HepG2 (cell line): ENCODE measurements around the gene PDGFRB. TPM values are rescaled to one million over a fixed set of nuclear protein-coding genes. Genes with fewer than 3 reads are reported as not detected.

Experiments
- ATF5 ChIP-seq: sonication (generic); formaldehyde crosslinking; IDR thresholded peaks from 2 replicates; pipeline ENCODE4 v1.4.0; 2020; ENCODE audit warnings: mild to moderate bottlenecking, low read depth, missing genetic modification reagents
- ATM ChIP-seq: fragments of 450-650 bp; IDR thresholded peaks from 2 replicates; pipeline ENCODE4 v1.7.1; 2017; ENCODE audit warnings: mild to moderate bottlenecking, borderline replicate concordance
- CREB3 ChIP-seq: sonication (generic); formaldehyde crosslinking; IDR thresholded peaks from 2 replicates; pipeline ENCODE4 v1.5.0; 2020; ENCODE audit warnings: missing genetic modification reagents
- FOXJ3 ChIP-seq: sonication (generic); formaldehyde crosslinking; IDR thresholded peaks from 2 replicates; pipeline ENCODE4 v1.4.0; 2020; ENCODE audit warnings: missing genetic modification reagents, mild to moderate bottlenecking, borderline replicate concordance
- KLF9 ChIP-seq: IDR thresholded peaks from 2 replicates; pipeline ENCODE4 v1.6.1; 2016; ENCODE audit warnings: low read depth
- LCORL ChIP-seq, 2 experiments: fragments of 450-650 bp in 1 of 2; sonication (generic) in 1 of 2; formaldehyde crosslinking in 1 of 2; IDR thresholded peaks; 2 replicates each; pipeline versions ENCODE4 v1.5.0 to v1.6.1; 2017 to 2020; ENCODE audit warnings: antibody characterized with exemption in 1 of 2, missing genetic modification reagents in 1 of 2
- MZF1 ChIP-seq: sonication (generic); formaldehyde crosslinking; IDR thresholded peaks from 2 replicates; pipeline ENCODE4 v1.8.1; 2023; ENCODE audit warnings: mild to moderate bottlenecking, missing genetic modification reagents, borderline replicate concordance
- NR2F2 ChIP-seq: IDR thresholded peaks from 2 replicates; pipeline ENCODE4 v1.6.1; 2012; ENCODE audit warnings: low read depth, inconsistent platforms, borderline replicate concordance
- PAX8 ChIP-seq: sonication (generic); formaldehyde crosslinking; IDR thresholded peaks from 2 replicates; pipeline ENCODE4 v1.8.0; 2022; ENCODE audit warnings: mild to moderate bottlenecking, missing genetic modification reagents, borderline replicate concordance
- RBM22 ChIP-seq: fragments of 200-400 bp; formaldehyde crosslinking; optimal IDR thresholded peaks from 2 replicates; pipeline ENCODE3; 2017; ENCODE audit warnings: mild to moderate bottlenecking, low read length, moderate library complexity
- REST ChIP-seq, 2 experiments: IDR thresholded peaks; 2 replicates each; pipeline ENCODE4 v1.6.1; 2011 to 2012; ENCODE audit warnings: low read length in 2 of 2, borderline replicate concordance in 1 of 2, low read depth in 1 of 2, mild to moderate bottlenecking in 1 of 2, moderate library complexity in 1 of 2
- SAFB2 ChIP-seq: sonication (generic); formaldehyde crosslinking; IDR thresholded peaks from 2 replicates; pipeline ENCODE4 v1.5.1; 2020; ENCODE audit warnings: missing genetic modification reagents, low read depth, mild to moderate bottlenecking, borderline replicate concordance
- ZBTB1 ChIP-seq: sonication (generic); formaldehyde crosslinking; IDR thresholded peaks from 2 replicates; pipeline ENCODE4 v1.4.0; 2020; ENCODE audit warnings: missing genetic modification reagents, borderline replicate concordance
- ZBTB8A ChIP-seq: sonication (generic); formaldehyde crosslinking; IDR thresholded peaks from 2 replicates; pipeline ENCODE4 v1.4.0; 2020; ENCODE audit warnings: mild to moderate bottlenecking, low read depth, missing genetic modification reagents, borderline replicate concordance
- ZNF343 ChIP-seq: sonication (generic); formaldehyde crosslinking; IDR thresholded peaks from 2 replicates; pipeline ENCODE4 v1.4.0; 2020; ENCODE audit warnings: mild to moderate bottlenecking, missing genetic modification reagents
- polyA plus RNA-seq, 8 experiments: library from polyadenylated mRNA; depleted of rRNA in 3 of 8; stranded (reverse) in 7 of 8; unstranded in 1 of 8; fragments of >200 nt; fragmentation: Illumina TruSeq in 4 of 8; extraction: Trizol in 4 of 8; gene quantifications; 2 replicates each; pipeline versions ENCODE4 v1.2.1 to v1.2.3, GENCODE V29; 2011 to 2016; ENCODE audit warnings: low read depth in 4 of 8, missing spikeins in 1 of 8, mixed read lengths in 1 of 8; ENCODE audit not compliant: insufficient read depth in 1 of 8
- total RNA-seq, 5 experiments: library from RNA; depleted of rRNA; stranded (reverse); fragments of >200 nt; fragmentation: Illumina TruSeq; extraction: Trizol; gene quantifications; 2 replicates each; pipeline ENCODE4 v1.2.3, GENCODE V29; 2016; ENCODE audit warnings: low read depth in 1 of 5
- TF ChIP-seq, protein P1 (sequence below): sonication (generic); formaldehyde crosslinking; conservative IDR thresholded peaks from 2 replicates; pipeline ENCODE4 v1.4.0; 2020; ENCODE audit warnings: missing genetic modification reagents
- TF ChIP-seq, protein P2 (sequence below): sonication (generic); formaldehyde crosslinking; IDR thresholded peaks from 2 replicates; pipeline ENCODE4 v1.5.0; 2020; ENCODE audit warnings: mild to moderate bottlenecking, missing genetic modification reagents, moderate library complexity
- TF ChIP-seq, protein P3 (sequence below): sonication (generic); formaldehyde crosslinking; IDR thresholded peaks from 2 replicates; pipeline ENCODE4 v1.9.0; 2022; ENCODE audit warnings: low read depth, missing genetic modification reagents

Gene PDGFRB
- total and polyA plus RNA-seq, 2 of the 13 experiments (the other 11 are each of a cell fraction or from before 2014, with no cell fraction given): 4.0 to 21.0 TPM

GRCh38 chr5:150142959-150143349 is 12.7 kb downstream of the PDGFRB start (continued):
- TF ChIP-seq RBM22 (no peak), ZBTB1 (CRISPR knock-in tag) (no peak), ATF5 (CRISPR knock-in tag) (no peak), REST (IDR thresholded peaks at IDR 0.05; ENCODE audit: borderline replicate concordance in 1 of 2, low read depth in 1 of 2, low read length in 2 of 2) (peak in 1 of 2 experiments; percentile 33; a peak in 1 of 4 replicates), FOXJ3 (CRISPR knock-in tag) (0 out of 2 replicates have a peak, but pooled peaks have one; percentile 28), CREB3 (CRISPR knock-in tag) (no peak), ZBTB8A (CRISPR knock-in tag) (no peak), ZNF343 (CRISPR knock-in tag) (no peak), ATM (no peak), KLF9 (no peak), NR2F2 (no peak), LCORL (IDR thresholded peaks at IDR 0.05) (no peak), LCORL (CRISPR knock-in tag; IDR thresholded peaks at IDR 0.05) (peak; percentile 79), PAX8 (CRISPR knock-in tag) (no peak), MZF1 (CRISPR knock-in tag) (no peak), SAFB2 (CRISPR knock-in tag) (no peak; the same call in 1 of the 2 replicates)
- TF ChIP-seq, protein P1, sequence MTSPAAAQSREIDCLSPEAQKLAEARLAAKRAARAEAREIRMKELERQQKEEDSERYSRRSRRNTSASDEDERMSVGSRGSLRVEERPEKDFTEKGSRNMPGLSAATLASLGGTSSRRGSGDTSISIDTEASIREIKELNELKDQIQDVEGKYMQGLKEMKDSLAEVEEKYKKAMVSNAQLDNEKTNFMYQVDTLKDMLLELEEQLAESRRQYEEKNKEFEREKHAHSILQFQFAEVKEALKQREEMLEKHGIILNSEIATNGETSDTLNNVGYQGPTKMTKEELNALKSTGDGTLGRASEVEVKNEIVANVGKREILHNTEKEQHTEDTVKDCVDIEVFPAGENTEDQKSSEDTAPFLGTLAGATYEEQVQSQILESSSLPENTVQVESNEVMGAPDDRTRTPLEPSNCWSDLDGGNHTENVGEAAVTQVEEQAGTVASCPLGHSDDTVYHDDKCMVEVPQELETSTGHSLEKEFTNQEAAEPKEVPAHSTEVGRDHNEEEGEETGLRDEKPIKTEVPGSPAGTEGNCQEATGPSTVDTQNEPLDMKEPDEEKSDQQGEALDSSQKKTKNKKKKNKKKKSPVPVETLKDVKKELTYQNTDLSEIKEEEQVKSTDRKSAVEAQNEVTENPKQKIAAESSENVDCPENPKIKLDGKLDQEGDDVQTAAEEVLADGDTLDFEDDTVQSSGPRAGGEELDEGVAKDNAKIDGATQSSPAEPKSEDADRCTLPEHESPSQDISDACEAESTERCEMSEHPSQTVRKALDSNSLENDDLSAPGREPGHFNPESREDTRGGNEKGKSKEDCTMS (CRISPR knock-in tag): no peak
- TF ChIP-seq, protein P2, sequence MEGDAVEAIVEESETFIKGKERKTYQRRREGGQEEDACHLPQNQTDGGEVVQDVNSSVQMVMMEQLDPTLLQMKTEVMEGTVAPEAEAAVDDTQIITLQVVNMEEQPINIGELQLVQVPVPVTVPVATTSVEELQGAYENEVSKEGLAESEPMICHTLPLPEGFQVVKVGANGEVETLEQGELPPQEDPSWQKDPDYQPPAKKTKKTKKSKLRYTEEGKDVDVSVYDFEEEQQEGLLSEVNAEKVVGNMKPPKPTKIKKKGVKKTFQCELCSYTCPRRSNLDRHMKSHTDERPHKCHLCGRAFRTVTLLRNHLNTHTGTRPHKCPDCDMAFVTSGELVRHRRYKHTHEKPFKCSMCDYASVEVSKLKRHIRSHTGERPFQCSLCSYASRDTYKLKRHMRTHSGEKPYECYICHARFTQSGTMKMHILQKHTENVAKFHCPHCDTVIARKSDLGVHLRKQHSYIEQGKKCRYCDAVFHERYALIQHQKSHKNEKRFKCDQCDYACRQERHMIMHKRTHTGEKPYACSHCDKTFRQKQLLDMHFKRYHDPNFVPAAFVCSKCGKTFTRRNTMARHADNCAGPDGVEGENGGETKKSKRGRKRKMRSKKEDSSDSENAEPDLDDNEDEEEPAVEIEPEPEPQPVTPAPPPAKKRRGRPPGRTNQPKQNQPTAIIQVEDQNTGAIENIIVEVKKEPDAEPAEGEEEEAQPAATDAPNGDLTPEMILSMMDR (CRISPR knock-in tag): no peak
- TF ChIP-seq, protein P3, sequence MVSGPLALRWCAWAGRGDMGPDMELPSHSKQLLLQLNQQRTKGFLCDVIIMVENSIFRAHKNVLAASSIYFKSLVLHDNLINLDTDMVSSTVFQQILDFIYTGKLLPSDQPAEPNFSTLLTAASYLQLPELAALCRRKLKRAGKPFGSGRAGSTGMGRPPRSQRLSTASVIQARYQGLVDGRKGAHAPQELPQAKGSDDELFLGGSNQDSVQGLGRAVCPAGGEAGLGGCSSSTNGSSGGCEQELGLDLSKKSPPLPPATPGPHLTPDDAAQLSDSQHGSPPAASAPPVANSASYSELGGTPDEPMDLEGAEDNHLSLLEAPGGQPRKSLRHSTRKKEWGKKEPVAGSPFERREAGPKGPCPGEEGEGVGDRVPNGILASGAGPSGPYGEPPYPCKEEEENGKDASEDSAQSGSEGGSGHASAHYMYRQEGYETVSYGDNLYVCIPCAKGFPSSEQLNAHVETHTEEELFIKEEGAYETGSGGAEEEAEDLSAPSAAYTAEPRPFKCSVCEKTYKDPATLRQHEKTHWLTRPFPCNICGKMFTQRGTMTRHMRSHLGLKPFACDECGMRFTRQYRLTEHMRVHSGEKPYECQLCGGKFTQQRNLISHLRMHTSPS (CRISPR knock-in tag): no peak
